Stimulated activated naive CD4-positive, alpha-beta T cell treated with Interleukin-2 at 50 U/mL for 16 hours (primary cell): ENCODE results near the gene POFUT1.

Source experiments
- DNase-seq: peaks from one replicate; lab custom pipeline; 2025; lab: John Stamatoyannopoulos, UW

POFUT1 gene

GRCh38 chr20:32277361-32278198 is 69.9 kb downstream of the POFUT1 start, which contains the start of gene KIF3B:
Gene KIF3B (plus strand): TSS chr20:32277651. CDS start chr20:32309778, 32,127 bp downstream.
- peak; percentile 89 for DNase-seq

- DNase-seq: peak; percentile 6
Measured at GRCh38 chr20:32278199-32278643, 70.5 kb downstream of the POFUT1 start.

DNA sequence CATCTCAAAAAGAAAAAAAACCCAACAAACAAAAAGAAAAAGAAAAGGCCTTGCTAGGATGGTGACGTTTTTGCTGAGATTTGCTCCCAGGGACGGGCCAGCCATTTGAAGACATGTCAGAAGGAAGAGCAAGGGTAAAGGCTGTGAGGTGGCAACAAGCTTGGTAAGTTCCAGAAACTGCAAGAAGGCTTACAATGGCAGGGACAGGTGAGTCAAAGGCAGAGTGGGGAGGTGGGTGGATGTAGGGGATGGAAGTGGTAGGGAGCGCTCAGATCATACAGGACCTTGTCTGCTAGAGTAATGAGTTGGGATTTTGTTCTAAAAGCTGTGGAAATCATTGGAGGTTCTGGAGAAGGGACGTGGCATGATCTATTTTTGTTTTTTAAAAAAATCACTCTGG is 74.0 kb downstream of the POFUT1 start:
- no peak for DNase-seq

GRCh38 chr20:32282461-32282860 is 74.8 kb downstream of the POFUT1 start:
- DNase-seq: no peak

DNA sequence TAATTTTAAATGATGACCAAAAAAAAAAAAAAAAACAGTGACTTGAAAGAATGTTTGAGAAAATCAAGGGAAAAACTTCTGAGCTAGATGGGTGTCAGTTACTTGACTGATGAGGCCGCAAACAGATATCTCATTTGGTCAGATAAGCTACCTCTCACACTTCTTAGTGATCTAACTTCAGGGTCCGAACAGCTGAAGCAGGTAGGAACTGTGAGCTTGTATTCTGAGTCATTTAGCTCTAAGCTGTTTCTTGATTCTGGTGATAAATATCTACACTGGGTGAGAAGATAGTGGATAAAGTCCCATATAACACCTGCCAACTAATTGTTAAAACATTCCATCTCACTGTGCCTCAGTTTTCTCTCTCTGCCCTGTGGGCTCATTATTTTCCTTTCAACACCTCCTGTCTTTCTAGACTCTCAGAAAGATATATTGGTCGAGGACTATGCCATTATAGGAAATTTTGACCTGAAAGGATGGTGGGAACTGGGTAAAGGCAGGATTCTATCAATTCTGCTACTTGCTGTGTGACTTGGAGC is 77.5 kb downstream of the POFUT1 start:
- DNase-seq: no peak

- DNase-seq: peak; percentile 30
Measured at GRCh38 chr20:32285621-32286371, 78.1 kb downstream of the POFUT1 start.

DNA sequence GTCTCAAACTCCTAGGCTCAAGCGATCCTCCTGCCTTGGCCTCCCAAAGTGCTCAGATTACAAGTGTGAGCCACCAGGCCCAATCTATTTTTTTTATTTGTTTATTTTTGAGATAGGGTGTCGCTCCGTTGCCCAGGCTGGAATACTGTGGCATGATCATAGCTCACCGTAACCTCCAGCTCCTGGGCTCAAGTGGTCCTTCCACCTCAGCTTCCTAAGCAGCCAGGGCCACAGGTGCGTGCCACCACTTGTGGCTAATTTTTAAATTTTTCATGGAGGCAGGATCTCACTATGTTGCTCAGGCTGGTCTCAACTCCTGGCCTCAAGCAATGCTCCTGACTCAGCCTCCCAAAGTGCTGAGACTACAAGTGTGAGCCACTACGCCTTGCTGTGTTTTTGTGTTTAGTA is 79.6 kb downstream of the POFUT1 start:
- DNase-seq: no peak
